Stimulated activated CD8-positive, alpha-beta memory T cell treated with anti-CD3 and anti-CD28 coated beads, Interleukin-4, amount 100 ng/mL, for 1 hour (primary cell): Measurements from ENCODE around the gene DAD1.
"Not testable (repeated sequence)": the region's sequence is repeated elsewhere in the genome, so short reads cannot be mapped to it uniquely, and the experiment has no call there.

Experiments
- DNase-seq, 2 donors: peaks; one replicate each; pipeline ENCODE4 v3.0.0-alpha.2; 2020; ENCODE audit warnings: low read depth in 2 of 2, low spot score in 1 of 2

The DAD1 gene

DNA sequence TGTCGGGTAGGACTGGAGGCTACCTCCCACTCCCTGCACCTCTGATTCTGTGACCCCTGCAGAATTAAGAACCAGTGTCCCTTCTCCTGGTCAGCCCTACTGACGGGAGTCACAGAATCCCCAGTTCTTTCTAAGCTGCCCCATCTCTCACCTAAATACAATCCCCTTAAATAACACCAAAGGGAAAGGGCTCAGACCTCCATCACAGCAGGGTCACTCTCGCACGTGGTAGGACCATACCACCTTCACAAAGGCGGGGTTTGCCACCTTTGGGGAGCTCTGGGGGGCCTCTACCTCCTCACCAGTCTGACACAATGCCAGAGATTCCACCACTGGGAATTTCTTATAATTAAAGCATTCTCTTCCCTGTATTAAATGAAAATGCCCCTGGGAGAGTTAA lies 35.6 kb downstream of the DAD1 start:
- DNase-seq: no peak

DNA sequence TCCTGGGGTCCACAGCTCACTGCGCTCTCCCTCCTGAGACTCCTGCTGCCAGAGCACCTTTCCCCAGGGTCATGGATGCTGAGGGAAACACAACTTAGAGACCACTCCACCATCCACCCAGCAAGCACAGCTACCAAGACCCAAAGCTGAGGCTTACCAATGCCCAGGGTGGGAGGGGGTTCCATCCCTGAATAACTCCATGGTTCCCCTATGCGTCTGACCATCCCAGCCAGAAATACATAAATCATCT lies 36.3 kb downstream of the DAD1 start:
- no peak for DNase-seq

DNA sequence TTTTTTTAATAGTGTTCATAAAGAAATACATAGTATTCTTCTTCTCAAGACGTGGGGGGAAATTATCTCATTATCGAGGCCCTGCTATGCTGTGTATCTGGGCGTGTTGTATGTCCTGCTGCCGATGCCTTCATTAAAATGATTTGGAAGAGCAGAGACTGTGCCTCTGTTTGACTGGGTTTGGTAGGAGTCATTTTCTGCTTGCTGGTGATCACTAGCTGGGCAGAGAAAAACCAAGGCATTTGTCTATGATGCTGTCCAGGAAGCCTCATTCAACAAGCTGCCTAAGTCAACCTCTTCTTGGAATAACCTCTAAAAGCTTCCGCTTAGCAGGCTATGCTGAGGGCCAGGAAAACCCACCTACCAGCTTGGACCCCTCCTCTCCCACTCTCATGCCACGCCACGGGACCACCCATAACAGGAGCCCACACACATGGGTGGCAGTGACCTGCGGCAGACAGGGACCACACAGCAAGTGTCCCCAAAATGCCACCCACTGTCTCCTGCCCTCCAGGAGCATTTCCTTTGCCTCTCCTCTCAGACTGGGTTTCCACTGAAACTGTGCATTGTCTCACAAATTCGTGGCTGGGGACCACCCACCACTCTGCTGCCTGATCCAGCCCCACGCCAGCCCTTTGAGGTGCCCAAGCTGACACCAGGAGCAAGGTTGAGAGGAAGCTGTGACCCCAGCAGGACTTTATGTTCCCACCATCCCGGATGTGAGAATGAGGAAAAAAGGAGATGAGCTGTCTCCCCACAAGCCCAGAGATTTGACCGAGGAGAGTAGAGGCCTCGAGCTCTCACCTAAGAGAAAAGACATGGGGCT lies 36.8 kb downstream of the DAD1 start:
- no peak for DNase-seq

DNA sequence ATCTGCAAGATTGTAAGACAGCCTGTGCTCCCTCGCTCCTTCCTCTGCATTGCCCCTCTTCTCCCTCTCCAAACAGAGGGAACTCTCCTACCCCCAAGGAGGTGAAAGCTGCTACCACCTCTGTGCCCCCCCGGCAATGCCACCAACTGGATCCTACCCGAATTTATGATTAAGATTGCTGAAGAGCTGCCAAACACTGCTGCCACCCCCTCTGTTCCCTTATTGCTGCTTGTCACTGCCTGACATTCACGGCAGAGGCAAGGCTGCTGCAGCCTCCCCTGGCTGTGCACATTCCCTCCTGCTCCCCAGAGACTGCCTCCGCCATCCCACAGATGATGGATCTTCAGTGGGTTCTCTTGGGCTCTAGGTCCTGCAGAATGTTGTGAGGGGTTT lies 37.4 kb downstream of the DAD1 start:
- DNase-seq: no peak

DNA sequence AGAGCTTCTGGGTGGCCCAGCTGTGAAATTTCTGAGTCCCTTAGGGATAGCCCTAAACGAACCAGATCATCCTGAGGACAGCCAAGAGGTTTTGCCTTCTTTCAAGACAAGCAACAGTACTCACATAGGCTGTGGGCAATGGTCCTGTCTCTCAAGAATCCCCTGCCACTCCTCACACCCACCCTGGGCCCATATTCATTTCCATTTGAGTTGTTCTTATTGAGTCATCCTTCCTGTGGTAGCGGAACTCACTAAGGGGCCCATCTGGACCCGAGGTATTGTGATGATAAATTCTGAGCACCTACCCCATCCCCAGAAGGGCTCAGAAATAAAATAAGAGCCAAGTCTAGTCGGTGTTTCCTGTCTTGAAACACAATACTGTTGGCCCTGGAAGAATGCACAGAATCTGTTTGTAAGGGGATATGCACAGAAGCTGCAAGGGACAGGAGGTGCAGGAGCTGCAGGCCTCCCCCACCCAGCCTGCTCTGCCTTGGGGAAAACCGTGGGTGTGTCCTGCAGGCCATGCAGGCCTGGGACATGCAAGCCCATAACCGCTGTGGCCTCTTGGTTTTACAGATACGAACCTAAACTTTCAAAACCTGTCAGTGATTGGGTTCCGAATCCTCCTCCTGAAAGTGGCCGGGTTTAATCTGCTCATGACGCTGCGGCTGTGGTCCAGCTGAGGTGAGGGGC lies 38.9 kb downstream of the DAD1 start:
- DNase-seq: peak in 1 of 2 donors; percentile 50

DNA sequence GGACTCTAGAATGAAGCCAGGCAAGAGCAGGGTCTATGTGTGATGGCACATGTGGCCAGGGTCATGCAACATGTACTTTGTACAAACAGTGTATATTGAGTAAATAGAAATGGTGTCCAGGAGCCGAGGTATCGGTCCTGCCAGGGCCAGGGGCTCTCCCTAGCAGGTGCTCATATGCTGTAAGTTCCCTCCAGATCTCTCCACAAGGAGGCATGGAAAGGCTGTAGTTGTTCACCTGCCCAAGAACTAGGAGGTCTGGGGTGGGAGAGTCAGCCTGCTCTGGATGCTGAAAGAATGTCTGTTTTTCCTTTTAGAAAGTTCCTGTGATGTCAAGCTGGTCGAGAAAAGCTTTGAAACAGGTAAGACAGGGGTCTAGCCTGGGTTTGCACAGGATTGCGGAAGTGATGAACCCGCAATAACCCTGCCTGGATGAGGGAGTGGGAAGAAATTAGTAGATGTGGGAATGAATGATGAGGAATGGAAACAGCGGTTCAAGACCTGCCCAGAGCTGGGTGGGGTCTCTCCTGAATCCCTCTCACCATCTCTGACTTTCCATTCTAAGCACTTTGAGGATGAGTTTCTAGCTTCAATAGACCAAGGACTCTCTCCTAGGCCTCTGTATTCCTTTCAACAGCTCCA lies 39.6 kb downstream of the DAD1 start:
- DNase-seq: no peak

DNA sequence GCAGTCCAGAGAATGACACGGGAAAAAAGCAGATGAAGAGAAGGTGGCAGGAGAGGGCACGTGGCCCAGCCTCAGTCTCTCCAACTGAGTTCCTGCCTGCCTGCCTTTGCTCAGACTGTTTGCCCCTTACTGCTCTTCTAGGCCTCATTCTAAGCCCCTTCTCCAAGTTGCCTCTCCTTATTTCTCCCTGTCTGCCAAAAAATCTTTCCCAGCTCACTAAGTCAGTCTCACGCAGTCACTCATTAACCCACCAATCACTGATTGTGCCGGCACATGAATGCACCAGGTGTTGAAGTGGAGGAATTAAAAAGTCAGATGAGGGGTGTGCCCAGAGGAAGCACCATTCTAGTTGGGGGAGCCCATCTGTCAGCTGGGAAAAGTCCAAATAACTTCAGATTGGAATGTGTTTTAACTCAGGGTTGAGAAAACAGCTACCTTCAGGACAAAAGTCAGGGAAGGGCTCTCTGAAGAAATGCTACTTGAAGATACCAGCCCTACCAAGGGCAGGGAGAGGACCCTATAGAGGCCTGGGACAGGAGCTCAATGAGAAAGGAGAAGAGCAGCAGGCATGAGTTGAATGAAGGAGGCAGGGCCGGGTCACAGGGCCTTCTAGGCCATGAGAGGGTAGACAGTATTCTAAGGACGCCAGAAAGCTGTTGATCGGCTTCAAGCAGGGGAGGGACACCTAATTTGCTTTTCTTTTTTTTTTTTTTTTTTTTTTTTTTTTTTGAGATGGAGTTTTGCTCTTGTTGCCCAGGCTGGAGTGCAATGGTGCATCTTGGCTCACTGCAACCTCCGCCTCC lies 40.9 kb downstream of the DAD1 start:
- DNase-seq: no peak

DNA sequence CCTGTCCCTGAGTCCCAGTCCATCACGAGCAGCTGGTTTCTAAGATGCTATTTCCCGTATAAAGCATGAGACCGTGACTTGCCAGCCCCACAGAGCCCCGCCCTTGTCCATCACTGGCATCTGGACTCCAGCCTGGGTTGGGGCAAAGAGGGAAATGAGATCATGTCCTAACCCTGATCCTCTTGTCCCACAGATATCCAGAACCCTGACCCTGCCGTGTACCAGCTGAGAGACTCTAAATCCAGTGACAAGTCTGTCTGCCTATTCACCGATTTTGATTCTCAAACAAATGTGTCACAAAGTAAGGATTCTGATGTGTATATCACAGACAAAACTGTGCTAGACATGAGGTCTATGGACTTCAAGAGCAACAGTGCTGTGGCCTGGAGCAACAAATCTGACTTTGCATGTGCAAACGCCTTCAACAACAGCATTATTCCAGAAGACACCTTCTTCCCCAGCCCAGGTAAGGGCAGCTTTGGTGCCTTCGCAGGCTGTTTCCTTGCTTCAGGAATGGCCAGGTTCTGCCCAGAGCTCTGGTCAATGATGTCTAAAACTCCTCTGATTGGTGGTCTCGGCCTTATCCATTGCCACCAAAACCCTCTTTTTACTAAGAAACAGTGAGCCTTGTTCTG lies 41.6 kb downstream of the DAD1 start:
- no peak for DNase-seq

DNA sequence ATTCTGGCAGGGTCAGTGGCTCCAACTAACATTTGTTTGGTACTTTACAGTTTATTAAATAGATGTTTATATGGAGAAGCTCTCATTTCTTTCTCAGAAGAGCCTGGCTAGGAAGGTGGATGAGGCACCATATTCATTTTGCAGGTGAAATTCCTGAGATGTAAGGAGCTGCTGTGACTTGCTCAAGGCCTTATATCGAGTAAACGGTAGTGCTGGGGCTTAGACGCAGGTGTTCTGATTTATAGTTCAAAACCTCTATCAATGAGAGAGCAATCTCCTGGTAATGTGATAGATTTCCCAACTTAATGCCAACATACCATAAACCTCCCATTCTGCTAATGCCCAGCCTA lies 42.3 kb downstream of the DAD1 start:
- DNase-seq: no peak

DNA sequence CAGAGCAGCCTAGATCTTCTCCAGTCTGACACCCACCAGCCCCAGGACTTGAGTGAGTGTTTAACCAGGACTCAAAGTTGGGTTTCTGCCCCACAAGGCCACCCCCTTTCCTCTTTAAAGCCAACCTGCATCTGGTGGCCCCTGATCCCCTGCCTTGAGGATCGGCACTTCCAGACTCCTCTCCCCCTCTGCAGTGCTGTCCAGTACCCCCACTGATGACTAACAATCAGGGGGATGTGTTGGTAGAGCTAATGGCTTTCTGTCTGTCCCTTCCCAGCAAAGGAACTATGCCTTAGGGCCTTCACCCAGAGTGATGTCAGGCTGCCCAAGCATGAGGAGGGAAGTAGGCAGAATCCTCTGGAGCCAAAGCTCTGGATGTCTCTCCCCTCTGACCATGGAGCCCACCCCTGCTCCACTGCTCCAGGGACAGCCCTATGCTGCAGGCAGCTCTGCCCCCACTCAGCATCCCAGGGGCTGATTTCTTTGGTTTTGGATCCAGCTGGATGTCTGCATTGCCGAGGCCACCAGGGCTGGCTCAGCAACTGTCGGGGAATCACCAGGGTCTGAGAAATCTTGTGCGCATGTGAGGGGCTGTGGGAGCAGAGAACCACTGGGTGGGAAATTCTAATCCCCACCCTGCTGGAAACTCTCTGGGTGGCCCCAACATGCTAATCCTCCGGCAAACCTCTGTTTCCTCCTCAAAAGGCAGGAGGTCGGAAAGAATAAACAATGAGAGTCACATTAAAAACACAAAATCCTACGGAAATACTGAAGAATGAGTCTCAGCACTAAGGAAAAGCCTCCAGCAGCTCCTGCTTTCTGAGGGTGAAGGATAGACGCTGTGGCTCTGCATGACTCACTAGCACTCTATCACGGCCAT lies 42.9 kb downstream of the DAD1 start:
- no peak for DNase-seq

DNA sequence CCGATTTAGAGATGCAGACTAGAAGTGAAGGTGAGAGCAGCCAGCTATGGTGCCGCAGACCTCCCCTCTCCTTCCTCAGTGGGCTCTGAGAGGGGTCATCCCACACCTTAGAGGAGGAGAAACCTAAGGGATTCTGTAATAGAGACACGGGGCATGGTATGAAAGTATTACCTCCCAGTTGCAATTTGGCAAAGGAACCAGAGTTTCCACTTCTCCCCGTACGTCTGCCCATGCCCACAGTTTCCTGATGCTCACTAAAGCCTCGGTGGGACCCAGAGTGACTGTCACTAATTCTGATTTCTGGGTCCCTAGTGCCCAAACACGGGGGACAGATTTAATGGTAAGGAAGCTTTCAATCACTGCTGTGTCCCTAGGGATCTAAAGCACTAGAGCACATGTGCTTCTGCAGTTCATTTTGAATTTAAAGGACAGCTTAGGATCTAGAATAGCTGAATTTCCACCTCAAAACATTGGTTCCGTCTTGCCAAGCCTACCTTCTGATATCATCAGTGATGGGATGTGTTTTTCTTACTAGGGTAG lies 44.1 kb downstream of the DAD1 start:
- DNase-seq: no peak

DNA sequence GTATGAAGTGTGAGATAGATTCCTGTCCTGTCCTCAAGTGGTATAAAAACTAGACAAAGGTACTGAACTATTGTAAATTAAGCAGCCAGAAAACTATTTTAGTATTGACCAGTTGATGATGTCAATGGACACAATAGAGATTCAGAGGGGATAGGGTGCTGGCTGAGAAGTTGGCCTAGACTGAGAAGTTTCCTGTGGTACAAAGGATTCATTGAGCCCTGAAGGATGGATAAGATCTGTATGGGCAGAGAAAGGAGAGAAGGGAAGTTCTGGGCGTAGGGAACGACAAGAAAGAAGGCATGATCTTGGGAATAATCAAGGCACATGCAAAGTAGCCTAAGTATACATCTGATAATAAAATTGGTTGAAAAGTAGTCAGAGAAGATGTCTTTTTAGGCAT lies 44.6 kb downstream of the DAD1 start:
- DNase-seq: no peak

DNA sequence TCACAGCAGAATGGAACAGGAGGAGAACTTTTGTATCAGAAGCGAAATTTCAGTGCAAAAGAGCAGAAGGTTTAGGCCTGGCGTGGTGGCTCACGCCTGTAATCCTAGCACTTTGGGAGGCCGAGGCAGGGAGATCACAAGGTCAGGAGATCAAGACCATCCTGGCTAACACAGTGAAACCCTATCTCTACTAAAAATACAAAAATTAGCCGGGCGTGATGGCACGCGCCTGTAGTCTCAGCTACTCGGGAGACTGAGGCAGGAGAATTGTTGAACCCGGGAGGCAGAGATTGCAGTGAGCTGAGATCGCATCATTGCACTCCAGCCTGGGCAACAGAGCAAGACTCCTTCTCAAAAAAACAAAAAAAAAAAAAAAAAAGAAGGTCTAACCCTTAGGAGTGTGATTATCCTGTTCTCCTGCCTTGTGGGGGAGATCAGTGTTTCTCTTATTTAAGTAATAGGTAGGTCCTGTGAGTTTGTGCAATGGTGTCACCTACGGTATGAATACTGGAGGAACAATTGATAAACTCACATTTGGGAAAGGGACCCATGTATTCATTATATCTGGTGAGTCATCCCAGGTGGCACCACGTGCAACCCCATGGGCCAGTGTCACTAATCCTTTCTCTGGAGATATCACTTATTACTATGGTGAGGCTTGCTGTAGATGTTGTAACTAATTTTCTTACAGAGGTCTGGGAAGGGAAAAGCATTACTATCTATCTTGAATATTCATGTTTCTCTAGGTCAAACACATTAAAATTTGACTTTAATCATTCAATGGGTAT lies 45.3 kb downstream of the DAD1 start:
- not testable (repeated sequence) for DNase-seq

DNA sequence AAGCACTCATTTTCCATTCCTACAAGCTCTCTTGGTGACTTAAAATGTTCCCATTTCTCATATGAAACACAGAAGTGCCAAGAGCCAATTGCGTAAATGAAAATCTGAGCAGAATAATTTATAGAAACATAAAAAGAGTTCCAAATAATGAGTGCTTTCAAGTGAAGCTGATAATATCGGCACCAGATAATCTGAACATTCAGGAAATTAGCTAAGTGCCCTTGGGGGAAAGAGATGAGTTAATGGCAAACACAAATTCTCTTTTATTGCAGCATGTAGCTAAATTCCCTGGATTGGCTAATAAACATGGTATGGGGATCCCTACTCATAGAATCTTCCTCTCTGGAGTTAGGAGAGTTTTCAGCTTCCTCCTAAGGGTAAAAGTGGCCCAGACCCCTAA lies 46.7 kb downstream of the DAD1 start:
- no peak for DNase-seq

DNA sequence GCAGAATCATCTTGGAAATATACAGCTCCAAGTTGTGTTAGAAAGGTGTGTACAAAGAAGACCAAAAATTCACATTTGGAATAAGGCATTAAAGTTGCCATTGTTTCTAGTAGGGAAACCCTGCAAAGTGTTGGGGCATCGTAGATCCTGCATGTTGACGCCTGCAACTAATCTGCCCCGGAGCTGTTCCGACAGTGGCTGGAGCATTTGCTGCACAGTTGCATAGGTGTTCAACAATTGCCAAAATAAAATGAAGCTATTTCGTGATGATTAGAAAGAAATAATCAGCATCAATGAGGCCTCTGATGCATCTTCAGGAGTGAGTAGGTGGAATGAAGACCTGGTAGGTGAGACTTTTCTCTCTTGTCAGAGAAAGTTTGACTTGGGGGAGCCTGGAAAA lies 47.3 kb downstream of the DAD1 start:
- DNase-seq: no peak

DNA sequence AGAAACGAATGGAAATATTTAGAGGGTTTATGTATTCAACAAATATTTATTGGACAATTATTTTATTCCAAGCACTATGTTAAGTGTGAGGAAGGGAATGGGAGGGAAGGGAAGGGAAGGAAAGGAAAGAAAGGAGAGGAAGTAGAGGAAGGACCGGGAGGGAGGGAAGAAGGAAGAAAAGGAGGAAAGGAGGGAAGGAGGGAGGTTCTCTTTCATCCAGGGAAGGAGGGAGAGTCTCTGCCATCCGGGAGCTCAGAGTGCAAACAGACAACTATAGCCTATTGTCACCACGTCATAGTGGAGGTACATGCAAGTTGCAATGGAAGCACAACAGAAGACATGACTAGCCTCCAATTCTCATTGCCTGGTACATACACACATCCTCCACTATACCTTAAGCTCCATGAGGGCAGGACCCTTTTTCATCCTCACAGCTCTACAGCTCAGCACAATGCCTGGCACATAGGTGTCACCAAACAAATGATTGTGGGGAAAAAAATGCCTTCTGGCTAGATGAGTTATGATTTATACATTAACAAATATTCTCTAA lies 48.1 kb downstream of the DAD1 start:
- no peak for DNase-seq

DNA sequence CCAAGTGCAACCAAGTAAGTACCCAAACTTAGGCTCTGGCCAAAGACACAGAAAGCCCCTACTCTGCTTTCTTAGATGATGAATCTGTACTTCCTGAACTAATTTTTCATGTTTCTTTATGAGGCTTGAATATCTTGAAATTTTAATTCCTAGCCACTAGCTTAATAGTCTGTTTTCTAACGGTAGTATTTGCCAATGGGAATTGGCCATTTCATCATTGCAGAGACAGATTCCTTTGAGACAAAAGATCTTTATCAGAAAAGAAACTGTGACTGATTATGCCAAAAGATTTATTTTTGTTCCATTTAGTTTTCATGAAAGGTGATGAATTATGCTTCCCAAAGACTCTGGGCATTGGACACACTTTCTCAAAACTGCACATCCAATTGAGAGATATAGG lies 48.7 kb downstream of the DAD1 start:
- DNase-seq: no peak

DNA sequence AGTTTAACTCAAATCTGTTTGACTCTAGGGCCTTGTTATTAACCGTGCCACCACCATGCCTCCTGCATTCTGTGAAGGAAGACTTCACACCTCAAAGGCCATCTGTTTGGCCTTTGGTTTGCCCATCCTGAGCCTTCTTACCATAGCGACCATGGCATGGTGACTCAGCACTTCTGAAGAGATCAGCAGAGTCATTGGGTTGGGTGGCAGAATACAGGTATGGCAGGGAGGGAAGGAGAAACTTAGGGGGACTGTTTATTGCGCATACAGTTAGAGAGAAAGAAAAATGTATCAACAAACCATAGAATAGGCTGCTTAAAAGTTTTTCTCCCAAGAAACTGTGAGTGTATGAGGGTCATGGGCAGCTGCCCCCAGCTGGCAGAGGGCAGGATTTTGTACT lies 49.2 kb downstream of the DAD1 start:
- no peak for DNase-seq

DNA sequence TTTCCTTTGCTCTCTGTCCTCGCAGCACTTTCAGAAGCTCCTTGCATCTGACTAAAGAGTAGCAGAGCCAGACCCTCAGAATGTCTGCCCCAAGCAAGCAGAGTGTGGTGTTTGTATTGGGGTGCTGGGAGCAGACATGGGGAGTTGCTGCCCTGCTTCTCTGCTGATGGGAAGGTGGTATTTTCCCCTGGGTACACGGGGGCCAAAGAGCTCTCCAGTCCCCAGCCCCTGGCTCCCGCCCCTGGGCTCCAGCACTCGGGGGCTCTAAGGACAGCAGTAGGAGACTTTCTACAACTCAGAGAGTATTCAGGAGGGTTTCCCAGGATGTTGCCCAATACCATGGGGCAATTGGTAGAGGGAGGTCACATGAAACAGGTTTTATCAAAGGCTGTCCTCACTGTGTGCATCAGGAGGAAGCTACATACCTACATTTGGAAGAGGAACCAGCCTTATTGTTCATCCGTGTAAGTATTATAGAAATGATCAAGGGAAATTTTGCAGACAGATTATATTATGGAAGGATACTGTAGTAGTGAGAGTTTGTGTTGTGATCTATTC lies 50.3 kb downstream of the DAD1 start:
- DNase-seq: no peak
